Ramos (cell line): ENCODE data around the gene AGBL4.

Experiments used
- in situ Hi-C: fragments of 300-500 bp; cut with MboI; formaldehyde crosslinking; loops from one replicate; pipeline ENCODE4 v1.14.3; 2022; ENCODE audit warnings: low sequenced_read_pairs; ENCODE audit not compliant: unreplicated experiment

AGBL4 gene

GRCh38 chr1:49208712-49209111, 815.0 kb downstream of the AGBL4 start:
- in situ Hi-C loops = no loop called here

GRCh38 chr1:49204720-49205119, 819.0 kb downstream of the AGBL4 start:
- in situ Hi-C loops = no loop called here

GRCh38 chr1:49200738-49201137, 823.0 kb downstream of the AGBL4 start:
- in situ Hi-C loops = no loop called here

GRCh38 chr1:49199564-49199963, 824.2 kb downstream of the AGBL4 start:
- in situ Hi-C loops = no loop called here

GRCh38 chr1:49197081-49197480, 826.7 kb downstream of the AGBL4 start:
- in situ Hi-C loops = no loop called here

GRCh38 chr1:49190138-49190537, 833.6 kb downstream of the AGBL4 start:
- in situ Hi-C loops = no loop called here

- in situ Hi-C loops = no loop called here
Measured at GRCh38 chr1:49187056-49187455, 836.7 kb downstream of the AGBL4 start.

- in situ Hi-C loops = no loop called here
Measured at GRCh38 chr1:49185450-49185980, 838.2 kb downstream of the AGBL4 start.

- in situ Hi-C loops = no loop called here
Measured at GRCh38 chr1:49183489-49183888, 840.3 kb downstream of the AGBL4 start.

- in situ Hi-C loops = no loop called here
Measured at GRCh38 chr1:49181033-49181432, 842.7 kb downstream of the AGBL4 start.

GRCh38 chr1:49171941-49172593, 851.7 kb downstream of the AGBL4 start:
- in situ Hi-C loops = no loop called here

GRCh38 chr1:49166031-49166430, 857.7 kb downstream of the AGBL4 start:
- in situ Hi-C loops = no loop called here

- in situ Hi-C loops = no loop called here
Measured at GRCh38 chr1:49163031-49163430, 860.7 kb downstream of the AGBL4 start.

- in situ Hi-C loops = no loop called here
Measured at GRCh38 chr1:49160677-49161076, 863.1 kb downstream of the AGBL4 start.

GRCh38 chr1:49136738-49137251, 887.0 kb downstream of the AGBL4 start:
- in situ Hi-C loops = no loop called here

- in situ Hi-C loops = no loop called here
Measured at GRCh38 chr1:49125746-49126145, 898.0 kb downstream of the AGBL4 start.

- in situ Hi-C loops = no loop called here
Measured at GRCh38 chr1:49111931-49112330, 911.8 kb downstream of the AGBL4 start.

- in situ Hi-C loops = no loop called here
Measured at GRCh38 chr1:49106445-49106844, 917.3 kb downstream of the AGBL4 start.

GRCh38 chr1:49104575-49104974, 919.2 kb downstream of the AGBL4 start:
- in situ Hi-C loops = no loop called here

GRCh38 chr1:49102752-49103151, 921.0 kb downstream of the AGBL4 start:
- in situ Hi-C loops = no loop called here

GRCh38 chr1:49098866-49099265, 924.9 kb downstream of the AGBL4 start:
- in situ Hi-C loops = no loop called here

- in situ Hi-C loops = no loop called here
Measured at GRCh38 chr1:49086327-49086726, 937.4 kb downstream of the AGBL4 start.
